Gastrocnemius medialis (tissue), 4 donors: Measurements from ENCODE around the gene LRRC74A.

ENCODE experiments used
- POLR2A ChIP-seq, 2 donors: fragments of 450-650 bp; IDR thresholded peaks; one replicate each; pipeline ENCODE4 v1.6.1; 2017; ENCODE audit warnings: antibody characterized with exemption in 2 of 2, mild to moderate bottlenecking in 2 of 2, moderate library complexity in 2 of 2
- TF ChIP-seq, protein P1 (sequence below), 5 experiments: fragments of 450-650 bp in 3 of 5; fragments of 200-600 bp in 2 of 5; sonication (generic) in 2 of 5; IDR thresholded peaks in 4 of 5; conservative IDR thresholded peaks in 1 of 5; 1 replicate in 4 of 5; 2 replicates in 1 of 5; pipeline ENCODE4 v1.5.1; 2016 to 2019; ENCODE audit warnings: antibody characterized with exemption in 5 of 5, mild to moderate bottlenecking in 3 of 5, moderate library complexity in 3 of 5

DNA sequence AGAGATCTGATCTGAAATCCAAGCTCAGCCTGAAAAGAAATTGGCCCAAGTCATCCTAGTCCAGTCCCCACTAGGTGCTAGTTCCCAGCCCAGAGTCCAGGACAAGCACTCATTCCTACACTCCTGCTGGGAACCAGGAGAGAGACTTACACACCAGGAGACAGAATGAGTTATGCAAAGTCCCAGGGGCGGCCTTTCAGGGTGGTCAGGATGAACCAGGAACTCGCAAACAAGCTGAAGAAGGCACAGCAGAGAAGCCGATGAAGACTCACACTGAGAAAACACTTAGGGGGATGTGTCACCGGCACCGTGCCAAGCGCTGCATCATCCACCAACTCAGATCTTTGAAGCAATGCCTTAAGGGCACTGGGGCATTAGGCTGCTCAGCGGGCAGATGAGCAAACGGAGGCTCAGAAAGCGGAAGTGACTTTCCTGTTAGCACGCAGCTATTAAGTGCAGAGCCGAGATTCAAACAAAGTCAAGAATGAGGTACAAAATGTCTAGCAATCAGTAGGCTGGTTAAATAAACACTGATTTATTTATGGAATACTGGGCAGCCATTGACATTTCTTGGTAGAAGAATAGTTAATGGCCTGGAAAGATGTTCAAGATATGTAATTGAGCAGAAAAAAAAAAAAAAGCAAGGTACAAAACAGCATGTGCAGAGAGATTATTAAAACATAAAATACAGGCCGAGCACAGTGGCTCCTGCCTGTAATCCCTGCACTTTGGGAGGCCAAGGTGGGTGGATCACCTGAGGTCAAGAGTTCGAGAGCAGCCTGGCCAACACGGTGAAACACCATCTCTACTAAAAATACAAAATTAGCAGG lies 78.7 kb downstream of the LRRC74A start:
- no peak for TF ChIP-seq POLR2A (IDR thresholded peaks at IDR 0.05)
- TF ChIP-seq, protein P1, sequence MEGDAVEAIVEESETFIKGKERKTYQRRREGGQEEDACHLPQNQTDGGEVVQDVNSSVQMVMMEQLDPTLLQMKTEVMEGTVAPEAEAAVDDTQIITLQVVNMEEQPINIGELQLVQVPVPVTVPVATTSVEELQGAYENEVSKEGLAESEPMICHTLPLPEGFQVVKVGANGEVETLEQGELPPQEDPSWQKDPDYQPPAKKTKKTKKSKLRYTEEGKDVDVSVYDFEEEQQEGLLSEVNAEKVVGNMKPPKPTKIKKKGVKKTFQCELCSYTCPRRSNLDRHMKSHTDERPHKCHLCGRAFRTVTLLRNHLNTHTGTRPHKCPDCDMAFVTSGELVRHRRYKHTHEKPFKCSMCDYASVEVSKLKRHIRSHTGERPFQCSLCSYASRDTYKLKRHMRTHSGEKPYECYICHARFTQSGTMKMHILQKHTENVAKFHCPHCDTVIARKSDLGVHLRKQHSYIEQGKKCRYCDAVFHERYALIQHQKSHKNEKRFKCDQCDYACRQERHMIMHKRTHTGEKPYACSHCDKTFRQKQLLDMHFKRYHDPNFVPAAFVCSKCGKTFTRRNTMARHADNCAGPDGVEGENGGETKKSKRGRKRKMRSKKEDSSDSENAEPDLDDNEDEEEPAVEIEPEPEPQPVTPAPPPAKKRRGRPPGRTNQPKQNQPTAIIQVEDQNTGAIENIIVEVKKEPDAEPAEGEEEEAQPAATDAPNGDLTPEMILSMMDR (IDR thresholded peaks at IDR 0.05 in 4 of 5, conservative IDR thresholded peaks at IDR 0.05 in 1 of 5), result no peak
